Pancreas (tissue), 10 donors: ENCODE measurements around the gene SLC34A3. TPM values are rescaled to one million over a fixed set of nuclear protein-coding genes. Genes with fewer than 3 reads are reported as not detected.

Experiments
- ATAC-seq, 4 donors: fragments of 200-7000 bp; cut with Tn5 transposase; one replicate each; pipeline versions ENCODE4 v1.8.0 to v1.9.1; 2020; ENCODE audit warnings: mild to moderate bottlenecking in 4 of 4, moderate library complexity in 4 of 4
- DNase-seq, 6 donors: peaks; one replicate each; pipeline ENCODE4 v3.0.0-alpha.2; 2020
- FAIRE-seq: peaks from 2 replicates; lab custom pipeline; 2012; peaks lifted over from hg19 to GRCh38; lab: Jason Lieb, UNC
- H3K27ac ChIP-seq, 4 donors: fragments of 200-600 bp; sonication (generic); 1 replicate in 3 of 4; 2 replicates in 1 of 4; pipeline versions ENCODE4 v1.5.0 to v1.8.0; 2020
- H3K27me3 ChIP-seq, 4 donors: fragments of 200-600 bp; one replicate each; pipeline ENCODE4 v1.8.0; 2021
- H3K36me3 ChIP-seq, 3 donors: fragments of 200-600 bp; sonication (generic) in 1 of 3; one replicate each; pipeline versions ENCODE4 v1.5.0 to v1.8.0; 2020 to 2021
- H3K4me1 ChIP-seq, 3 donors: fragments of 200-600 bp; one replicate each; pipeline ENCODE4 v1.8.0; 2021
- H3K4me3 ChIP-seq, 4 donors: fragments of 200-600 bp; sonication (generic) in 2 of 4; one replicate each; pipeline versions ENCODE4 v1.5.0 to v1.8.0; 2020 to 2021
- H3K9me3 ChIP-seq, 4 donors: fragments of 200-600 bp; one replicate each; pipeline ENCODE4 v1.8.0; 2021
- CTCF ChIP-seq, 4 donors: fragments of 200-600 bp; sonication (generic) in 3 of 4; IDR thresholded peaks; one replicate each; pipeline versions ENCODE4 v1.5.0 to v1.8.0; 2021; ENCODE audit warnings: antibody characterized with exemption in 4 of 4
- WGBS, 2 donors: extraction: QIAGEN DNeasy Blood & Tissue Kit; methylation state at CpG; one replicate each; pipeline ENCODE4 v1.1.7; 2013; 5-methylcytosine and 5-hydroxymethylcytosine counted together
- intact Hi-C, 3 donors: fragments of 100-400 bp; cut with DNase I; formaldehyde crosslinking; loops; one replicate each; pipeline versions ENCODE4 v1.11.1 to v1.14.2; 2022
- polyA plus RNA-seq, 2 donors: library from polyadenylated mRNA; stranded (reverse); fragments of 200-250 nt; gene quantifications; one replicate each; pipeline ENCODE4 v1.2.3, GENCODE V29; 2013
- total RNA-seq, 6 donors: library from RNA; stranded (reverse); fragmentation: NEBNext Ultra II Directional in 4 of 6; extraction: Animal tissue kit (Norgen Biotek cat#: 25700) in 4 of 6; gene quantifications; one replicate each; pipeline versions ENCODE4 v1.2.1 to v1.2.4, GENCODE V29; 2021 to 2023
- donor health status: healthy with polysubstance abuse.
- donor health status: DM: no; HTN: no; CAD: no; lungs with moderate emphysema.
- donor health status: DM: no; HTN: no; CAD: no.
- donor health status: control.
- donor health status: control.
- donor health status: Bipolar disorder and iron deficiency.
- donor health status: DM: yes; HTN: yes; CAD: no.
- donor health status: DM: no; HTN: no; CAD: no.
- donor health status: DM: no; HTN: no; CAD: no.
- donor health status: DM: yes; HTN: yes; CAD: no.

Gene SLC34A3
- total and polyA plus RNA-seq, 8 donors: 0.12 to 0.42 (median 0.20) TPM; not detected in 4

GRCh38 chr9:137201205-137201868, 29.4 kb upstream of the SLC34A3 start:
- H3K36me3 ChIP-seq: no peaks in the 10 kb centered on the region
- TF ChIP-seq CTCF (IDR thresholded peaks at IDR 0.05): no peak
- H3K27ac ChIP-seq: peak overlapping the region; percentile 73 to 86 (median 82)
- DNase-seq (no peak), ATAC-seq (no peak), FAIRE-seq (no peak)
- H3K4me1 ChIP-seq: peaks cover 15 to 31% (median 17%) of the 10 kb centered on the region in 3 donors
- intact Hi-C loops: no loop called here
- H3K4me3 ChIP-seq: peak overlapping the region; percentile 36 to 80 (median 48)
- H3K27me3 ChIP-seq: no peaks in the 10 kb centered on the region
- no peaks in the 10 kb centered on the region for H3K9me3 ChIP-seq
- WGBS, 2 donors: 13 to 16% methylated on average over 23 of the region's 23 CpGs

- Histone ChIP-seq H3K4me1 (peaks cover 19 to 38% (median 22%) of the 10 kb centered on the region in 3 donors), H3K27ac (no peak overlapping the region), H3K27me3 (no peaks in the 10 kb centered on the region), H3K4me3 (no peak overlapping the region), H3K36me3 (no peaks in the 10 kb centered on the region), H3K9me3 (no peaks in the 10 kb centered on the region)
- no peak for ATAC-seq
- no peak for TF ChIP-seq CTCF (IDR thresholded peaks at IDR 0.05)
- intact Hi-C loops: no loop called here
- no peak for FAIRE-seq
- WGBS, 2 donors: 77% methylated on average over 8 of the region's 8 CpGs
- no peak for DNase-seq
These were observed 27.7 kb upstream of the SLC34A3 start for GRCh38 chr9:137202966-137203365.

- no peaks in the 10 kb centered on the region for H3K36me3 ChIP-seq
- H3K4me3 ChIP-seq: peak overlapping the region; percentile 65 to 97 (median 88)
- DNase-seq (peak in 2 of 6 donors; percentile 37 to 55), ATAC-seq (no peak), FAIRE-seq (no peak)
- TF ChIP-seq CTCF (IDR thresholded peaks at IDR 0.05): no peak
- peak overlapping the region; percentile 74 to 88 (median 81) for H3K27ac ChIP-seq
- no peaks in the 10 kb centered on the region for H3K9me3 ChIP-seq
- intact Hi-C loops: no loop called here
- H3K4me1 ChIP-seq: peaks cover 19 to 38% (median 22%) of the 10 kb centered on the region in 3 donors
- WGBS, 2 donors: 5 to 7% methylated on average over 21 of the region's 21 CpGs
- no peaks in the 10 kb centered on the region for H3K27me3 ChIP-seq
These were observed 26.0 kb upstream of the SLC34A3 start for GRCh38 chr9:137204731-137205125.

GRCh38 chr9:137205126-137206069, 25.3 kb upstream of the SLC34A3 start, which contains the start of the genes NDOR1 and TMEM203:
Gene NDOR1 (plus strand): TSS chr9:137205700. CDS start chr9:137205778, 78 bp downstream.
Gene TMEM203 (minus strand): TSS chr9:137205648. CDS start chr9:137205414, 234 bp downstream.
- peak within 1 kb of the TSS; percentile 74 to 88 (median 81) for H3K27ac ChIP-seq

More at GRCh38 chr9:137205126-137206069, 25.3 kb upstream of the SLC34A3 start, which contains the start of the genes NDOR1 and TMEM203:
- Histone ChIP-seq H3K36me3 (no peaks in the 10 kb centered on the region), H3K4me3 (peak within 1 kb of the TSS; percentile 65 to 97 (median 88)), H3K27me3 (no peaks in the 10 kb centered on the region), H3K9me3 (no peaks in the 10 kb centered on the region), H3K4me1 (peaks cover 19 to 38% (median 22%) of the 10 kb centered on the region in 3 donors)
- 0% methylated on average over 60 to 98 of the region's 98 CpGs for WGBS, 2 donors
- intact Hi-C loops: no loop called here
- ATAC-seq: peak; percentile 57 to 78 (median 66)
- FAIRE-seq: no peak
- no peak for TF ChIP-seq CTCF (IDR thresholded peaks at IDR 0.05)
- peak; percentile 86 to 99 (median 92) for DNase-seq
